H1 (cell line): ENCODE data around the gene RASSF3. TPM values are rescaled to one million over a fixed set of nuclear protein-coding genes. Genes with fewer than 3 reads are reported as not detected.

Experiments used
- CTCF ChIA-PET: fragments of 300-600 bp; sonication (Branson Sonifier 250); formaldehyde crosslinking; loops from one replicate; lab custom pipeline; 2021; ENCODE audit not compliant: partially characterized antibody; lab: Charles Lee
- POLR2A ChIA-PET: fragments of 300-600 bp; sonication (Branson Sonifier 250); formaldehyde crosslinking; loops from one replicate; lab custom pipeline; 2021; ENCODE audit warnings: inconsistent platforms; ENCODE audit not compliant: partially characterized antibody; lab: Charles Lee
- DNase-seq, 2 experiments: peaks; one replicate each; pipeline versions ENCODE4 v3.0.0 to v3.0.0-alpha.2; 2010 to 2022; ENCODE audit warnings: low spot score in 2 of 2, low read depth in 1 of 2, mixed read lengths in 1 of 2
- FAIRE-seq: peaks from 2 replicates; lab custom pipeline; 2011; peaks lifted over from hg19 to GRCh38; lab: Jason Lieb, UNC
- H2AFZ ChIP-seq: 2 replicates; pipeline ENCODE4 v1.8.1; 2012; ENCODE audit warnings: low read length, inconsistent platforms
- H2AK5ac ChIP-seq: 2 replicates; pipeline ENCODE4 v1.6.1; 2013; ENCODE audit warnings: low read depth, low read length
- H2BK120ac ChIP-seq: replicated peaks from 2 replicates; pipeline ENCODE3; 2013; ENCODE audit warnings: low read depth, low read length, inconsistent platforms
- H2BK12ac ChIP-seq: 2 replicates; pipeline ENCODE4 v1.6.1; 2013; ENCODE audit warnings: low read depth, low read length
- H2BK15ac ChIP-seq: 2 replicates; pipeline ENCODE4 v1.6.1; 2013; ENCODE audit warnings: low read length
- H2BK20ac ChIP-seq: 2 replicates; pipeline ENCODE4 v1.6.1; 2013; ENCODE audit warnings: low read length
- H2BK5ac ChIP-seq: 2 replicates; pipeline ENCODE4 v1.6.1; 2013; ENCODE audit warnings: low read depth, low read length
- H3K14ac ChIP-seq: 2 replicates; pipeline ENCODE4 v1.6.1; 2013; ENCODE audit warnings: inconsistent platforms; ENCODE audit not compliant: insufficient read length
- H3K18ac ChIP-seq: 2 replicates; pipeline ENCODE4 v1.6.1; 2013; ENCODE audit warnings: low read length; ENCODE audit errors: extremely low read depth
- H3K23ac ChIP-seq: 2 replicates; pipeline ENCODE4 v1.6.1; 2013; ENCODE audit warnings: inconsistent platforms; ENCODE audit not compliant: insufficient read length
- H3K23me2 ChIP-seq: 2 replicates; pipeline ENCODE4 v1.6.1; 2013; ENCODE audit warnings: low read depth, low read length
- H3K27ac ChIP-seq: 2 replicates; pipeline ENCODE4 v1.6.1; 2011; ENCODE audit warnings: low read depth, low read length, inconsistent platforms
- H3K27me3 ChIP-seq, 4 experiments: replicated peaks in 1 of 4; 1 replicate in 1 of 4; 2 replicates in 3 of 4; pipeline versions ENCODE4 v1.6.1 to v1.8.1; 2011 to 2013; ENCODE audit warnings: low read length in 3 of 4, mild to moderate bottlenecking in 3 of 4, inconsistent platforms in 2 of 4, mixed read lengths in 2 of 4, moderate library complexity in 1 of 4; ENCODE audit not compliant: control insufficient read depth in 3 of 4, insufficient read depth in 3 of 4; ENCODE audit errors: extremely low read depth in 1 of 4
- H3K36me3 ChIP-seq, 4 experiments: 2 replicates each; pipeline versions ENCODE4 v1.6.1 to v1.8.1; 2011 to 2013; ENCODE audit warnings: mild to moderate bottlenecking in 4 of 4, low read length in 3 of 4, moderate library complexity in 2 of 4, control low read depth in 1 of 4, inconsistent platforms in 1 of 4; ENCODE audit not compliant: insufficient read depth in 4 of 4, control insufficient read depth in 2 of 4
- H3K4ac ChIP-seq: replicated peaks from 2 replicates; pipeline ENCODE3; 2013; ENCODE audit warnings: low read length, low read depth, mixed read lengths, inconsistent platforms; ENCODE audit not compliant: insufficient read length
- H3K4me1 ChIP-seq, 4 experiments: replicated peaks in 1 of 4; 1 replicate in 1 of 4; 2 replicates in 3 of 4; pipeline versions ENCODE4 v1.6.1 to v1.8.1; 2011 to 2013; ENCODE audit warnings: low read length in 3 of 4, inconsistent platforms in 2 of 4, mixed read lengths in 1 of 4; ENCODE audit not compliant: insufficient read depth in 4 of 4, control insufficient read depth in 3 of 4
- H3K4me2 ChIP-seq, 2 experiments: 2 replicates each; pipeline versions ENCODE4 v1.6.1 to v1.8.1; 2011 to 2013; ENCODE audit warnings: low read depth in 2 of 2, low read length in 2 of 2, control low read depth in 1 of 2, inconsistent platforms in 1 of 2, mild to moderate bottlenecking in 1 of 2; ENCODE audit not compliant: insufficient read depth in 1 of 2
- H3K4me3 ChIP-seq, 4 experiments: fragments of 200-600, 300-600 bp in 1 of 4; sonication (generic), shearing (Covaris generic), sonication (Bioruptor Twin) in 1 of 4; 2 replicates each; pipeline versions ENCODE4 v1.5.1 to v1.8.1; 2011 to 2016; ENCODE audit warnings: low read length in 4 of 4, low read depth in 3 of 4, control low read depth in 2 of 4, inconsistent platforms in 2 of 4, mild to moderate bottlenecking in 2 of 4, mixed read lengths in 1 of 4, moderate library complexity in 1 of 4; ENCODE audit not compliant: insufficient read depth in 2 of 4; ENCODE audit errors: extremely low read depth in 1 of 4
- H3K56ac ChIP-seq: replicated peaks from 2 replicates; pipeline ENCODE3; 2013; ENCODE audit warnings: low read depth, mild to moderate bottlenecking, mixed read lengths, low read length, inconsistent platforms; ENCODE audit not compliant: insufficient read length
- H3K79me1 ChIP-seq: 2 replicates; pipeline ENCODE4 v1.6.1; 2013; ENCODE audit warnings: low read depth, low read length, control low read depth
- H3K79me2 ChIP-seq, 2 experiments: 2 replicates each; pipeline versions ENCODE4 v1.6.1 to v1.8.1; 2012 to 2013; ENCODE audit warnings: low read length in 2 of 2, mild to moderate bottlenecking in 2 of 2, inconsistent platforms in 1 of 2; ENCODE audit not compliant: insufficient read depth in 2 of 2, control insufficient read depth in 1 of 2
- H3K9ac ChIP-seq, 4 experiments: replicated peaks in 1 of 4; 1 replicate in 1 of 4; 2 replicates in 3 of 4; pipeline versions ENCODE4 v1.6.1 to v1.8.1; 2011 to 2013; ENCODE audit warnings: low read depth in 3 of 4, low read length in 3 of 4, control low read depth in 2 of 4, mild to moderate bottlenecking in 2 of 4, moderate library complexity in 2 of 4, inconsistent platforms in 1 of 4; ENCODE audit errors: extremely low read depth in 1 of 4
- H3K9me3 ChIP-seq, 2 experiments: 2 replicates each; pipeline versions ENCODE4 v1.6.1 to v1.8.1; 2012 to 2013; ENCODE audit warnings: mild to moderate bottlenecking in 2 of 2, moderate library complexity in 2 of 2, control low read depth in 1 of 2, inconsistent platforms in 1 of 2, low read depth in 1 of 2, low read length in 1 of 2, mixed read lengths in 1 of 2; ENCODE audit not compliant: insufficient read depth in 2 of 2
- H4K20me1 ChIP-seq, 2 experiments: replicated peaks in 1 of 2; 2 replicates each; pipeline versions ENCODE3 to v1.8.1; 2011 to 2013; ENCODE audit warnings: inconsistent platforms in 2 of 2, low read length in 2 of 2, mild to moderate bottlenecking in 1 of 2; ENCODE audit not compliant: insufficient read depth in 2 of 2, control insufficient read depth in 1 of 2
- H4K5ac ChIP-seq: 2 replicates; pipeline ENCODE4 v1.6.1; 2013; ENCODE audit warnings: low read length, low read depth, mixed read lengths, inconsistent platforms; ENCODE audit not compliant: insufficient read length
- H4K8ac ChIP-seq: 2 replicates; pipeline ENCODE4 v1.8.0; 2013; ENCODE audit warnings: mild to moderate bottlenecking, moderate library complexity, low read length, inconsistent platforms; ENCODE audit not compliant: insufficient read depth; ENCODE audit errors: extremely low read depth
- H4K91ac ChIP-seq: replicated peaks from 2 replicates; pipeline ENCODE3; 2013; ENCODE audit warnings: low read length, mixed read lengths, inconsistent platforms; ENCODE audit not compliant: insufficient read length
- FOSL1 ChIP-seq: IDR thresholded peaks from 2 replicates; pipeline ENCODE4 v1.6.1; 2011; ENCODE audit warnings: mild to moderate bottlenecking, low read depth, low read length, moderate library complexity; ENCODE audit not compliant: insufficient read depth
- NANOG ChIP-seq: IDR thresholded peaks from 2 replicates; pipeline ENCODE4 v1.6.1; 2011; ENCODE audit warnings: low read length, low read depth, mild to moderate bottlenecking, inconsistent platforms; ENCODE audit not compliant: insufficient read depth, poor library complexity, severe bottlenecking
- TCF12 ChIP-seq: IDR thresholded peaks from 2 replicates; pipeline ENCODE4 v1.6.1; 2011; ENCODE audit warnings: low read depth, mild to moderate bottlenecking, low read length
- USF2 ChIP-seq: IDR thresholded peaks from 2 replicates; pipeline ENCODE4 v1.6.1; 2011; ENCODE audit warnings: low read length, improper control_type of control experiment
- YY1 ChIP-seq: IDR thresholded peaks from 2 replicates; pipeline ENCODE4 v1.6.1; 2011; ENCODE audit warnings: low read depth, mild to moderate bottlenecking, low read length
- ZNF274 ChIP-seq: IDR thresholded peaks from 2 replicates; pipeline ENCODE4 v1.7.0; 2012; ENCODE audit warnings: low read length, borderline replicate concordance; ENCODE audit errors: extremely low read depth
- WGBS, 2 experiments: shearing (Covaris generic) in 1 of 2; methylation state at CpG; one replicate each; pipeline versions ENCODE4 v1.1.6 to v1.1.7; 2013 to 2015; ENCODE audit warnings: low lambda C conversion rate in 2 of 2, mixed read lengths in 2 of 2, inconsistent platforms in 1 of 2, low coverage in 1 of 2, missing lambda C conversion rate in 1 of 2; ENCODE audit not compliant: insufficient replicate concordance in 2 of 2, insufficient coverage in 1 of 2, insufficient read length in 1 of 2; ENCODE audit errors: extremely low coverage in 1 of 2, missing lambda C conversion rate in 1 of 2; 5-methylcytosine and 5-hydroxymethylcytosine counted together
- polyA plus RNA-seq, 7 experiments: library from polyadenylated mRNA; depleted of rRNA in 3 of 7; stranded (reverse) in 5 of 7; unstranded in 2 of 7; fragments of >200 nt in 5 of 7; fragments of 200-250 nt in 2 of 7; gene quantifications; 1 replicate in 5 of 7; 2 replicates in 1 of 7; 4 replicates in 1 of 7; pipeline versions ENCODE4 v1.2.1 to v1.2.3, GENCODE V29; 2011 to 2013; ENCODE audit warnings: missing spikeins in 2 of 7, mixed read lengths in 2 of 7
- total RNA-seq: library from RNA; stranded (reverse); fragmentation: NEBNext Ultra II Directional; extraction: Animal tissue kit (Norgen Biotek cat#: 25700); gene quantifications from 2 replicates; pipeline ENCODE4 v1.2.1, GENCODE V29; 2021

RASSF3 gene
- total and polyA plus RNA-seq, 2 of the 8 experiments (the other 6 are each of a cell fraction or from before 2014, with no cell fraction given): 19.1 to 64.3 TPM

- Histone ChIP-seq H2BK15ac (no peak overlapping the region), H3K79me2 (no peaks in the 10 kb centered on the region)
- POLR2A ChIA-PET: interaction anchor here (1.3 kb wide), 1 partner anchor 10 kb away, joined by 5 read pairs; no protein-coding TSS in a partner anchor
Observed at GRCh38 chr12:64582114-64582513, 28.2 kb upstream of the RASSF3 start.

More at GRCh38 chr12:64582114-64582513, 28.2 kb upstream of the RASSF3 start:
- Histone ChIP-seq H3K18ac (no peak overlapping the region), H4K5ac (no peak overlapping the region), H4K91ac (no peak overlapping the region), H3K56ac (no peak overlapping the region), H3K23ac (no peak overlapping the region), H3K79me1 (no peaks in the 10 kb centered on the region), H3K27me3 (no peaks in the 10 kb centered on the region), H3K27ac (no peak overlapping the region), H2AK5ac (no peak overlapping the region), H2BK5ac (no peak overlapping the region), H3K23me2 (no peaks in the 10 kb centered on the region), H3K4ac (no peak overlapping the region), H3K4me1 (peaks cover 0 to 4% (median 2%) of the 10 kb centered on the region in 4 experiments; a peak in 2 of 7 replicates), H2BK20ac (no peak overlapping the region), H4K8ac (no peak overlapping the region), H3K14ac (no peak overlapping the region), H3K4me2 (no peak overlapping the region), H2BK120ac (no peak overlapping the region), H3K9ac (no peak overlapping the region), H2BK12ac (no peak overlapping the region), H3K9me3 (no peaks in the 10 kb centered on the region), H3K36me3 (no peaks in the 10 kb centered on the region), H4K20me1 (no peaks in the 10 kb centered on the region), H2AFZ (no peak overlapping the region), H3K4me3 (no peak overlapping the region)
- CTCF ChIA-PET: interaction anchor here (0.9 to 1.5 kb wide), 2 partner anchors 26 to 116 kb away, joined by 3 to 5 read pairs; no protein-coding TSS in a partner anchor
- WGBS, 2 experiments: 98% methylated on average over 3 of the region's 3 CpGs; no CpG with 5 or more reads in 1 of the 2 experiments
- no peak for DNase-seq
- TF ChIP-seq USF2: no peak
- no peak for TF ChIP-seq YY1
- no peak for TF ChIP-seq NANOG
- no peak for TF ChIP-seq FOSL1
- TF ChIP-seq TCF12: no peak
- TF ChIP-seq ZNF274: no peak
- no peak for FAIRE-seq
